ENCODE results near the gene ILDR1. TPM values are rescaled to one million over a fixed set of nuclear protein-coding genes. Genes with fewer than 3 reads are reported as not detected.

ILDR1 gene
- total and polyA plus RNA-seq, 2 of the 8 experiments (the other 6 are each of a cell fraction or from before 2014, with no cell fraction given): 1.8 TPM

- no peak overlapping the region for H3K14ac ChIP-seq (ENCODE audit: insufficient read length)
- POLR2A ChIA-PET (ENCODE audit: partially characterized antibody): no interaction called here
- no peak overlapping the region for H2BK12ac ChIP-seq (ENCODE audit: low read depth, low read length)
- no peak overlapping the region for H2BK120ac ChIP-seq (replicated peaks; ENCODE audit: low read depth, low read length)
- 77% methylated on average over 2 of the region's 2 CpGs; no CpG with 5 or more reads in 1 of the 2 experiments for WGBS, 2 experiments (ENCODE audit: extremely low coverage in 1 of 2, insufficient coverage in 1 of 2, insufficient read length in 1 of 2, insufficient replicate concordance in 2 of 2, low coverage in 1 of 2, low lambda C conversion rate in 2 of 2, missing lambda C conversion rate in 1 of 2)
- H3K23ac ChIP-seq (ENCODE audit: insufficient read length): no peak overlapping the region
- H4K20me1 ChIP-seq (replicated peaks in 1 of 2; ENCODE audit: control insufficient read depth in 1 of 2, insufficient read depth in 2 of 2, low read length in 2 of 2): no peaks in the 10 kb centered on the region
- no peaks in the 10 kb centered on the region for H3K23me2 ChIP-seq (ENCODE audit: low read depth, low read length)
- no peaks in the 10 kb centered on the region for H3K9me3 ChIP-seq (ENCODE audit: insufficient read depth in 2 of 2, low read depth in 1 of 2, low read length in 1 of 2)
- H2BK15ac ChIP-seq (ENCODE audit: low read length): no peak overlapping the region
- no peak overlapping the region for H2AK5ac ChIP-seq (ENCODE audit: low read depth, low read length)
- no peak overlapping the region for H2AFZ ChIP-seq (ENCODE audit: low read length)
- no peak overlapping the region for H3K56ac ChIP-seq (replicated peaks; ENCODE audit: insufficient read length, low read depth, low read length)
- no peak overlapping the region for H4K8ac ChIP-seq (ENCODE audit: extremely low read depth, insufficient read depth, low read length)
- H4K91ac ChIP-seq (replicated peaks; ENCODE audit: insufficient read length, low read length): no peak overlapping the region
- no peak overlapping the region for H2BK5ac ChIP-seq (ENCODE audit: low read depth, low read length)
- DNase-seq (ENCODE audit: low read depth in 1 of 2, low spot score in 2 of 2): no peak
- H3K18ac ChIP-seq (ENCODE audit: extremely low read depth, low read length): no peak overlapping the region
- H3K4me2 ChIP-seq (ENCODE audit: insufficient read depth in 1 of 2, low read depth in 2 of 2, low read length in 2 of 2): no peak overlapping the region
- no peaks in the 10 kb centered on the region for H3K36me3 ChIP-seq (ENCODE audit: control insufficient read depth in 2 of 4, insufficient read depth in 4 of 4, low read length in 3 of 4)
- H3K4me3 ChIP-seq (ENCODE audit: extremely low read depth in 1 of 4, insufficient read depth in 2 of 4, low read depth in 3 of 4, low read length in 4 of 4): no peak overlapping the region
- 0 out of 2 replicates have a peak, but pooled peaks cover 2% of the 10 kb centered on the region for H3K79me1 ChIP-seq (ENCODE audit: low read depth, low read length)
- H3K4me1 ChIP-seq (replicated peaks in 1 of 4; ENCODE audit: control insufficient read depth in 3 of 4, insufficient read depth in 4 of 4, low read length in 3 of 4): peaks cover 4 to 12% (median 7%) of the 10 kb centered on the region in 4 experiments; a peak in 6 of 7 replicates
- H3K9ac ChIP-seq (replicated peaks in 1 of 4; ENCODE audit: extremely low read depth in 1 of 4, low read depth in 3 of 4, low read length in 3 of 4): no peak overlapping the region
- no peak overlapping the region for H4K5ac ChIP-seq (ENCODE audit: insufficient read length, low read depth, low read length)
- no peak overlapping the region for H3K27ac ChIP-seq (ENCODE audit: low read depth, low read length)
- H3K27me3 ChIP-seq (replicated peaks in 1 of 4; ENCODE audit: control insufficient read depth in 3 of 4, extremely low read depth in 1 of 4, insufficient read depth in 3 of 4, low read length in 3 of 4): no peaks in the 10 kb centered on the region
- CTCF ChIA-PET (ENCODE audit: partially characterized antibody): interaction anchor here (0.7 to 4.8 kb wide), 10 partner anchors 10 to 123 kb away, joined by 3 to 64 read pairs (median 8); partner anchors contain the start of gene SLC15A2
- H3K4ac ChIP-seq (replicated peaks; ENCODE audit: insufficient read length, low read depth, low read length): no peak overlapping the region
- no peak for FAIRE-seq
- H2BK20ac ChIP-seq (ENCODE audit: low read length): no peak overlapping the region
- H3K79me2 ChIP-seq (ENCODE audit: control insufficient read depth in 1 of 2, insufficient read depth in 2 of 2, low read length in 2 of 2): no peaks in the 10 kb centered on the region
- TF ChIP-seq CTBP2 (IDR thresholded peaks at IDR 0.05; ENCODE audit: borderline replicate concordance, insufficient read depth, insufficient read length, low read length): no peak
- TF ChIP-seq BRCA1 (IDR thresholded peaks at IDR 0.05; ENCODE audit: low read depth, low read length): no peak
- TF ChIP-seq JUND (IDR thresholded peaks at IDR 0.05; ENCODE audit: low read length): no peak
- no peak for TF ChIP-seq POLR2AphosphoS5 (IDR thresholded peaks at IDR 0.05; ENCODE audit: low read depth, low read length)
- no peak for TF ChIP-seq EZH2 (IDR thresholded peaks at IDR 0.05; ENCODE audit: low read depth, low read length, severe bottlenecking)
- no peak for TF ChIP-seq ATF2 (IDR thresholded peaks at IDR 0.05; ENCODE audit: low read length)
- no peak for TF ChIP-seq RBBP5 (IDR thresholded peaks at IDR 0.05; ENCODE audit: borderline replicate concordance, low read depth, low read length)
- no peak for TF ChIP-seq POLR2A (IDR thresholded peaks at IDR 0.05; ENCODE audit: control extremely low read depth in 1 of 2, low read depth in 2 of 2, low read length in 2 of 2)
- TF ChIP-seq HDAC2 (IDR thresholded peaks at IDR 0.05; ENCODE audit: borderline replicate concordance in 1 of 2, low read depth in 2 of 2, low read length in 2 of 2): no peak
- no peak for TF ChIP-seq HDAC6 (IDR thresholded peaks at IDR 0.05; ENCODE audit: low read depth, low read length)
- no peak for TF ChIP-seq SRF (IDR thresholded peaks at IDR 0.05; ENCODE audit: low read depth, low read length)
- TF ChIP-seq GTF2F1 (IDR thresholded peaks at IDR 0.05; ENCODE audit: borderline replicate concordance, low read depth, low read length): no peak
- no peak for TF ChIP-seq NRF1 (IDR thresholded peaks at IDR 0.05; ENCODE audit: low read depth, low read length)
These were observed 24.7 kb downstream of the ILDR1 start for GRCh38 chr3:121997372-121997771.

All from H1 (cell line).